HCT116 (cell line): ENCODE results near the gene FOXN3.

ENCODE experiments used
- CTCF ChIP-seq, 3 experiments: fragments of 200-600 bp in 1 of 3; sonication (generic) in 1 of 3; IDR thresholded peaks in 2 of 3; conservative IDR thresholded peaks in 1 of 3; 2 replicates each; pipeline ENCODE4 v1.5.1; 2012 to 2017; ENCODE audit warnings: low read depth in 2 of 3, low read length in 2 of 3, antibody characterized with exemption in 1 of 3, borderline replicate concordance in 1 of 3, control low read depth in 1 of 3, mild to moderate bottlenecking in 1 of 3, mixed read lengths in 1 of 3, mixed run types in 1 of 3, moderate library complexity in 1 of 3; ENCODE audit not compliant: insufficient read depth in 1 of 3
- EZH2 ChIP-seq: fragments of 200-600 bp; sonication (generic); IDR thresholded peaks from 2 replicates; pipeline ENCODE4 v1.6.1; 2017; ENCODE audit warnings: antibody characterized with exemption, mixed run types
- EZH2phosphoT487 ChIP-seq: fragments of 200-600 bp; IDR thresholded peaks from 2 replicates; pipeline ENCODE4 v1.6.1; 2018; ENCODE audit warnings: antibody characterized with exemption, borderline replicate concordance
- FOSL1 ChIP-seq: IDR thresholded peaks from 2 replicates; pipeline ENCODE4 v1.6.1; 2012; ENCODE audit warnings: low read depth
- MAX ChIP-seq: IDR thresholded peaks from 2 replicates; pipeline ENCODE4 v1.6.1; 2012
- POLR2A ChIP-seq: IDR thresholded peaks from 2 replicates; pipeline ENCODE4 v1.7.0; 2011; ENCODE audit warnings: borderline replicate concordance; ENCODE audit not compliant: insufficient read depth, insufficient read length; ENCODE audit errors: extremely low read depth
- POLR2AphosphoS5 ChIP-seq: IDR thresholded peaks from 2 replicates; pipeline ENCODE4 v1.6.1; 2011; ENCODE audit warnings: mild to moderate bottlenecking, low read depth, low read length, moderate library complexity
- RAD21 ChIP-seq: IDR thresholded peaks from 2 replicates; pipeline ENCODE4 v1.6.1; 2012; ENCODE audit warnings: low read depth, mild to moderate bottlenecking
- SP1 ChIP-seq: IDR thresholded peaks from 2 replicates; pipeline ENCODE4 v1.6.1; 2012; ENCODE audit warnings: low read depth
- TCF7L2 ChIP-seq: IDR thresholded peaks from 2 replicates; pipeline ENCODE4 v1.7.0; 2011; ENCODE audit warnings: borderline replicate concordance, inconsistent platforms; ENCODE audit not compliant: insufficient read depth, insufficient read length; ENCODE audit errors: extremely low read depth
- YY1 ChIP-seq: IDR thresholded peaks from 2 replicates; pipeline ENCODE4 v1.6.1; 2011; ENCODE audit warnings: low read length, low read depth, moderate library complexity, mild to moderate bottlenecking; ENCODE audit not compliant: insufficient replicate concordance; ENCODE audit errors: extremely low read depth
- ZBTB33 ChIP-seq: IDR thresholded peaks from 2 replicates; pipeline ENCODE4 v1.6.1; 2011; ENCODE audit warnings: mild to moderate bottlenecking, low read length, moderate library complexity; ENCODE audit not compliant: insufficient replicate concordance; ENCODE audit errors: extremely low read depth
- ZNF274 ChIP-seq: fragments of 200-500 bp; sonication (Bioruptor generic); IDR thresholded peaks from 2 replicates; pipeline ENCODE4 v1.6.1; 2014; ENCODE audit warnings: mild to moderate bottlenecking, low read depth, low read length, inconsistent platforms
- TF ChIP-seq, protein P1 (sequence below): IDR thresholded peaks from 2 replicates; pipeline ENCODE4 v1.6.1; 2012

- no peak for TF ChIP-seq POLR2A
- TF ChIP-seq RAD21, result peak; percentile 15; the same call in 1 of the 2 replicates
- TF ChIP-seq CTCF (IDR thresholded peaks at IDR 0.05 in 2 of 3, conservative IDR thresholded peaks at IDR 0.05 in 1 of 3; ENCODE audit: borderline replicate concordance in 1 of 3, insufficient read depth in 1 of 3, low read depth in 2 of 3, low read length in 2 of 3), result no peak; a peak in 1 of 6 replicates
- TF ChIP-seq ZNF274, result no peak
- no peak for TF ChIP-seq EZH2
- no peak for TF ChIP-seq FOSL1
- TF ChIP-seq, protein P1, sequence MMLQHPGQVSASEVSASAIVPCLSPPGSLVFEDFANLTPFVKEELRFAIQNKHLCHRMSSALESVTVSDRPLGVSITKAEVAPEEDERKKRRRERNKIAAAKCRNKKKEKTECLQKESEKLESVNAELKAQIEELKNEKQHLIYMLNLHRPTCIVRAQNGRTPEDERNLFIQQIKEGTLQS, result no peak
- no peak for TF ChIP-seq EZH2phosphoT487
- no peak for TF ChIP-seq ZBTB33
- no peak for TF ChIP-seq YY1
- TF ChIP-seq MAX, result no peak
- TF ChIP-seq SP1, result no peak
- TF ChIP-seq POLR2AphosphoS5, result no peak
- TF ChIP-seq TCF7L2, result no peak
These were observed 108.6 kb downstream of the FOXN3 start for GRCh38 chr14:89308232-89308959.
